HG03045 (cell line): ENCODE data around the gene DRC3.
"Not testable (repeated sequence)": the region's sequence is repeated elsewhere in the genome, so short reads cannot be mapped to it uniquely, and the experiment has no call there.

ENCODE experiments used
- ATAC-seq: cut with Tn5 transposase; IDR thresholded peaks from one replicate; pipeline ENCODE4 v1.9.1; 2021; ENCODE audit warnings: mild to moderate bottlenecking, moderate library complexity; ENCODE audit not compliant: unreplicated experiment

Gene DRC3

GRCh38 chr17:17989618-17990017 lies 17.0 kb downstream of the DRC3 start:
- ATAC-seq: no peak

DNA sequence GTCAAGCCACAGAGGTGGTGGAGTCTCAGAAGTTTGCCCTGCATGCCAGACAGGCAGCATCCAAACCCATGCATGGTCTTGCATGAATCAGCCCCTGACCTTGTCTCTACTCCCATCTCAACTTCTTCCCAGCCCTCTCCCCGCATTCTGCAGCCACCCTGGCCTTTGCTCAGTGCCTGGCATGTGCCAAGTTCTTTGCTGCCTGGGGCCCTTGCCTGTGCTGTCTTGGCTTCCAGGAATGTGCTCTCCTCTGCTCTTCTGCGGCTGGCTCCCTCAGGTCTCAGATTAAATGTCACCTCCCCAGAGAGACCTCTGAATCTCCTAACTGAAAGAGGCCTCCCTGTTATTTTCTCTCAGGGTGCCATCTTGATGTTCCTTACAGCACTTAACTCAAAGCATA lies 17.6 kb downstream of the DRC3 start:
- ATAC-seq: no peak

DNA sequence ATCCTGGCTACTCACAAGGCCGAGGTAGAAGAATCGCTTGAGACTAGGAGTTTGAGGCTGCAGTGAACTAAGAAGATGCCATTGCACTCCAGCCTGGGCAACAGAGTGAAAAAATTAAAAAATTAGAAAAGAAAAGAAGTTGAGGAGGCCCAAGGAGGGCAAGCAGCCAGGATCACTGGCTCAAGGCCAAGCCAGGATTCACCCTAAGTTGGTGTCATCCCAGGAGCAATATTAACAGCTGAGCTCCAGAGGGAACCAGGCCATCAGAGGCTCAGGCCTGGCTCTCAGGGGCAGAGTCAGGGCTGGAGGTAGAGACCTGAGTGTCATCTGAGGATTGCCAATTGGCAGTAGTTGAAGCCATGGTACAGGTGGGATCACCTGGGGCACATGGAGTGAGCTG lies 20.7 kb downstream of the DRC3 start:
- no peak for ATAC-seq

DNA sequence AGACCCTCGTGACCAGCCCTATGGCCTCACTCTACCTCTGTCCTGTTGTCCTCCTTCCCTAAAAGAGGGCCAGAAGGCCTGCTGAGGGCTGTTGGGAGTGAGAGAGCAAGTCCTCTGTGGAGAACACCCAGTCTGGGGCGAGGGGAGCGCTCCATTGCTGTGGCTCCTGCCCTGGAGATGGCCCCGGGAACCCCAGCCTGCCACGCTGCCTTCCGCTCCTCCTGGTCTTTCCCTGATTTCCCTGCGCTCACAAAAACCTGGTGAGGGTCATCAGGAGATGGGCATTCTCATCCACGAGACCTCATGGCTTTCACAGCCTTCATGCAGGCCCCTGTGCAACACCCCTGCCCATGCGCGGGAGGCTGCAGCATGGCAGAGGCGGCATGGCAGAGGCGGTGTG lies 21.2 kb downstream of the DRC3 start:
- no peak for ATAC-seq

- ATAC-seq: no peak
Observed at GRCh38 chr17:17994271-17995069, 21.8 kb downstream of the DRC3 start.

DNA sequence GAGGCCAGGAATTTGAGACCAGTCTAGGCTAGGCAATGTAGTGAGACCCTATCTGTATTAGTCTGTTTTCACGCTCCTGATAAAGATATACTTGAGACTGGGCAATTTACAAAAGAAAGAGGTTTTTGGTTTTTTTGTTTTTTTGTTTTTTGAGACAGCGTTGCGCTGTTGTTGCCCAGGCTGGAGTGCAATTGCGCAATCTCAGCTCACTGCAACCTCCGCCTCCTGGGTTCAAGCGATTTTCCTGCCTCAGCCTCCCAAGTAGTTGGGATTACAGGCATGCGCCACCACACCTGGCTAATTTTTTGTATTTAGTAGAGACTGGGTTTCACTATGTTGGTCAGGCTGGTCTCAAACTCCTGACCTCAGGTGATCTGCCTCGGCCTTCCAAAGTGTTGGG lies 23.2 kb downstream of the DRC3 start:
- not testable (repeated sequence) for ATAC-seq

- no peak for ATAC-seq
Observed at GRCh38 chr17:17998934-17999333, 26.3 kb downstream of the DRC3 start.

DNA sequence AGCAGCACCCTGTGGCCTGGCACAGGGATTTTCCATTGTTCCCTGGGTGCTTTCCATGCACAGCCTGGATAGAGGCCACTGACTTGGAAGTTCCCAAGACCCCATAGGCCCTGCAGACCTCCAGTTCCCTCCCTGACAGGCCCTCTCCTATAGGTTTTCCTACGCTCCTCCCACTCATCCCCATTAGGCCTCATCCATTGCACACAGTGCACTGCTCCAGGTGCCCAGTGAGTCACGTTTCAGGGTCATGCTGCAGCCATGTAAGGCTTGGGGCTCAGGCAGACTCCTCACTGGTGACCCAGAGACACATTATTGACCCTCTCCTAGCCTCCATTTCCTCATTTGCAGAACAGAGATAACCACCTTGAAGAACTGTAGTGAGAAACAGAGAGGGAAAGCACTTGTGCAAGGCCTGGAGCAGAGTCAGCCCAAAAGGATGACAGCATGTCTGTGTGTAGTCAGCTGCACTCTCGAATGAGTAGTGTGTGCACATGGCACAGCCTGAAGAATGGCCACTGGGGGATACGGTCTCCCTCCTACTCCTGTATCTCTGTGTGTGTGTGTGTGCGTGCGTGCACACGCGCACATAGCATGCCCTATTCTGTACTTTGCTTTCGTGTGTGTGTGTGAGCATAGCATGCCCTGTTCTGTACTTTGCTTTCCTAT lies 26.8 kb downstream of the DRC3 start:
- ATAC-seq: no peak

DNA sequence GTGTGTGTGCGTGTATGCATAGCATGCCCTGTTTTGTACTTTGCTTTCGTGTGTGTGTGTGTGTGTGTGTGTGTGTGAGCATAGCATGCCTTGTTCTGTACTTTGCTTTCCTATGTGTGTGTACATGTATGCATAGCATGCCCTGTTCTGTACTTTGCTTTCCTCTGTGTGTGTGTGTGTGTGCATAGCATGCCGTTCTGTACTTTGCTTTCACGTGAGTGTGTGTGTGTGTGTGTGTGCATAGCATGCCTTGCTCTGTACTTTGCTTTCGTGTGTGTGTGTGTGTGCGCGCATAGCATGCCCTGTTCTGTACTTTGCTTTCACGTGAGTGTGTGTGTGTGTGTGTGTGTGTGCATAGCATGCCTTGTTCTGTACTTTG lies 27.4 kb downstream of the DRC3 start:
- no peak for ATAC-seq

DNA sequence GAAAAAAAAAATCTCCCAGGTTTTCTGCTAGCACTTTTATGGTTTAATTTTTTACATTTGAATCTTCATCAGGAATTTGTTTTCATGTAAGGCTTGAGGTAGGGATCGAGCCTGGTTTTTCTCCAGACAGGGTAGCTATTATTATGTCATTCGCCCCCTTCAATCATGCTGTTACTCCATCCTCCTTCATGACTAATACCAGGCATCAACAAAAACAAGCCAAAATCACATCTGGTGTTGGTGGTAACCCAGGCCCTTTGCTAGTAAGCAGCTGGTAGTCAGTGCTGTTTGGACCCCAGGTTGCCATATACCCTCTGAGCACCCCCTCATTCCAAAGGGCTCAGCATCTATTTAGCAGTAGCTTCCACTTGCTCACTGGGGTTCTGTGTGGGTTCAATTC lies 29.5 kb downstream of the DRC3 start:
- ATAC-seq: no peak

DNA sequence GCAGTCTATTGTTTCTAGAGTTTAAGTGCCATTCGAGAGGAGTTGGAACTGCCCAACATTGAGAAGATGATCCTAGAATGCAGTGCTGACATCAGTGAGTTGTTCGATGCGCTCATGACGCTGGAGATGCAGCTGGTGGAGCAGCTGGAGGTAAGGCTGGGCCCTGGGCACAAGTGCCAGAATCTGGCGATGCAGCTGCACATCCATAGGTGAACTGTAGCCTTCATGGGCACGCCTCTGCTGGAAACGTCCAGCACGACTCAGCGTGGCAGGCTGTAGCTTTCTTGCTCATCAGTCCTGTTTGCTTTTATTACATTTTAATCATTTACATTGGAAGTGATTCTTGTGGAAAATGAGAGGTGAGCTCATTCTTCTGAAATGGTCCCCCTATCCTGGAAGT lies 31.7 kb downstream of the DRC3 start:
- no peak for ATAC-seq

- no peak for ATAC-seq
Observed at GRCh38 chr17:18004884-18005305, 32.2 kb downstream of the DRC3 start.

GRCh38 chr17:18005496-18005895 lies 32.8 kb downstream of the DRC3 start:
- no peak for ATAC-seq

DNA sequence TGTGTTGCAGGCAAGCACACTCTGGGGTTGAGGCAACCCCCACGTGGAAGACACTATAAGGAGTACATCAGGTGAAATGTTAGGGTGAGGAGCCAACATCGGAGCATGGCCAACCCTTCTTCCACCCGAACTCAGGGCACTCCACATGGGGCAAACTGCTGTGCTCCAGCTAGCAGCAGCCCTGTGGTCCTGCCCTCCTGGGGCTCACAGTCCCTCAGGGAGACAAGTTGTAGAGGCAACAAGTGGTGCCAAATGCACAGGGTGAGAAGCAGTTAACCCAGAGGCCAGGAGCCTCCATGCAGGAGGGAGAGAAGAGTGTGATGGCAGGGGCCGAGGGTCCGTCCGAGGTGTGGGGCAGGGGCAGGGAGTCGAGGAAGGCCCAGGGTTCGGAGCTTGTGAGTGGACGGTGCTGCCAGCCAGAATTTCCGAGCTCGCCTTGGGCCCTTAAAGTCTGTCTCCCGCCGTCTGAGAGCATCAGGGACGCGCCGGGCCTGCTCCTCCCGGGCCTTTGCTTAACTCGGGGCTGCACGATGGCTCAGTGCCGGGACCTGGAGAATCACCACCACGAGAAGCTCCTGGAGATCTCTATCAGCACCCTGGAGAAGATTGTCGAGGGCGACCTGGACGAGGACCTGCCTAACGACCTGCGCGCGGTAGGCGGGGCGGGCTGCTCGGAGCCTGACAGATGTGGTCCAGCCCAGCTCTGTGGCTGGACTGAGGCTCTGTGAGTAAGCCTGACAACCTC lies 34.0 kb downstream of the DRC3 start:
- no peak for ATAC-seq

DNA sequence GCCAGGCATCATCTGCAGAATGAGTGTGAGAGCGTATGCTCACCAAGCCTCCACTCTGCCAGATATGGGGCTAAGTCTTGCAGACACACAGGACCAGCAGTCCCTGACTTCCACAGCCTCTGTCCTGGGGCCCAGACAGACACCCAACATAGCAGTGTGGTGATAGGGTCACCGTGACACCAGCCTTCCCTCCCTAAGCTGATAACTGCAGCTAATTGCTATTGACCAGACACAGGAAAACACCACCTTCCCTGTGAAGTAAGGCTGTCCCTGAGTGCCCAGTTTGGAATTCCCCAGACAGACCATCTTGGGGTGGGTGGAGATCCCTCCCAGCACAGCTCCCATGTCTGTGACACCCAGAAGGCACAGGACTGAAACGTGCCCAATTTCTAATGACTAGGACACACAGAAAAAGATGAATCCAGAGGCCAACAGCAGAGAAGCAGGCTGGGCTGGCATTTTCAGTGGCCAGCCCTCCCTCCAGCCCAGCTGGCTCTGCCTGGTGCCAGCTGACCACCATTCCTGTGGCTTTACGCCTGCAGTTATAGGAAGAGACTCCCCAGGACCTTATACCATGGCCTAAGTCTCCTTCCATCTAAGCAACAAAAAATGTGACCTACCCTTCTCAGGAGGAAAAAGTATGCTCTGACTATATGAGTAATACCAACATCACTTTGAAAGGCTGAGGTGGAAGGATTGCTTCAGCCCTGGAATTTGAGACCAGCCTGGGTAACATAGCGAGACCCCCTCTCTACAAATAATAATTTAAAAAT lies 36.0 kb downstream of the DRC3 start:
- ATAC-seq: no peak

DNA sequence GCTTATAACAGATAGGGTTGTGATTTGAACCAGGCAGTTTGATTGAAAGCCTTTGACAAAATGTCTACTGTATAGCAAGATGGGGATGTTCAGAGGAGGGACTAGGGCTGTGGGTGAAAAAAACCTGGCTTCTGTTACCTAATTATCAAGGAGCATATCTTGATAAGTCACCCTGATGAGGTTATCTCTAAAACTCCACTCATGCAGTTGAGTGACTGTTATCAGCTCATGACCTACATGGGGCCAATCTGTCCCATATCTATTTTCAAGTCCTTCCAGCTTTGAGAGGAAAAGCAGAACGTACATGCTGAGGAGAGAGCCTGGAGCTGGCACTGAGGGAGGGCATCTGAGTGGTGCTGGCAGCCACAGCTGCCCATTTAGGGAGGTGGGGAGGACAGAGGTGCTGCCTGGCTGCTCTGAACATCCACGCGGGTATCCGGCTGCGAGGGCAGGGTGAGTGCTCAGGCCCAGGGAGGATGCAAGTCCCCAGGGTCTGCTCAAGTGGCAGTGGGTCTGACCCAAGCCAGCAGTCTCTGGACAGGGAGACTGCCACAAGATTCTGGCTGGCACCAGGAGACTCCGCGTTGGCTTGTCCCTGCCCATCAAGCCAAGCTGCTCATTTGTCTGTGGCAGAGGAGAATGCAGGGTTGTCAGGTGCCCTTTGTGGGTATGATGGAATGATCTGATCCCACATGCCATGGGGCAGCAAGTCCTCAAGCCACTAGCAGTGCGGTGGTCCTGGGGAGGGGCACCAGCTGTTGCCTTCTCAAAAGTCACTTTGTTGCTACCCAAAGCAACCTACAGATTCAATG lies 37.2 kb downstream of the DRC3 start:
- ATAC-seq: no peak

DNA sequence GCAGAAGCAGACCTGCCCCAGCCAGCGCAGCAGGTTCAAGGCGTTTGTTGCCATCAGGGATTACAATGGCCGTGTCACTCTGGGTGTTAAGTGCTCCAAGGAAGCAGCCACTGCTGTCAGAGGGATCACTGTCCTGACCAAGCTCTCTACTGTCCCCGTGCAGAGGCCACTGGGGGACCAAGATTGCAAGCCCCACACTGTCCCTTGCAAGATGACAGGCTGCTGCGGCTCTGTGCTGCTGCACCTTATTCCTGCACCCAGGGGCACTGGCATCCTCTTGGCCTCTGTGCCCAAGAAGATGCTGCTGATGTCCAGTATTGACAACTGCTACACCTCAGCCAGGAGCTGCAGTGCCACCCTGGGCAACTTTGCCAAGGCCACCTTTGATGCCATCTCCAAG lies 38.6 kb downstream of the DRC3 start:
- no peak for ATAC-seq

DNA sequence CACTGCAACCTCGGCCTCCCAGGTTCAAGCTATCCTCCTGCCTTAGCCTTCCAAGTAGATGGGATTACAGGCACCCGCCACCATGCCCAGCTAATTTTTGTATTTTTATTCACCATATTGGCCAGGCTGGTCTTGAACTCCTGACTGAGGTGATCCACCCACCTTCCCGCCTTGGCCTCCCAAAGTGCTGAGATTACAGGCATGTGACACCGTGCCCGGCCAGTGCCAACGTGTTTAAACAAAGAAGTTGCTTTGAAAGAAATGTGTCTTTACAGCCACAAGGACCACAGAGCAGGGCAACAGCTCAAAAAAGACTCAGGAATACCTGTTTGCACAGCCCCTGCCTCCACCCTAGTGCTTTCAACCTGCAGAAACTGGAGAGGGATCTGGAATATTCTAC lies 41.3 kb downstream of the DRC3 start:
- no peak for ATAC-seq

DNA sequence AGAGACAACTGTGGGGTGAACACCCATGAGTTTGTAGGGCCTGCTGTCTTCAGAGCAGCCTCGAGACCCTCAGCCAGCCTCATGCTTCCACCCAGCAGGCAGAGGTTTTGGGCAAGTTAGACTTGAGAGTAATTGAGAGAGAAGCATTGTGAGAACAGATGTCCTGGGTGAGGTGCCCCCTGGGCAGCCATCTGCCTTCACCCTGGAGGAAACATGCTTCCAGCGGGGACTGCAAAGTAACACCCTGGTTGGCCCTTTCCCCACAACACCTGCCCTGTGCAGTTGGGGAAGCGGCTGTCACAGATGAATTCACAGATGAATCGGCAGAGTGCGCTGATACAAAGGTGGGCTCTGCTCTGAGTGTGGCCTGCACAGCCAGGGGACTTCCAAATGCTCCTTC lies 42.9 kb downstream of the DRC3 start:
- ATAC-seq: no peak

DNA sequence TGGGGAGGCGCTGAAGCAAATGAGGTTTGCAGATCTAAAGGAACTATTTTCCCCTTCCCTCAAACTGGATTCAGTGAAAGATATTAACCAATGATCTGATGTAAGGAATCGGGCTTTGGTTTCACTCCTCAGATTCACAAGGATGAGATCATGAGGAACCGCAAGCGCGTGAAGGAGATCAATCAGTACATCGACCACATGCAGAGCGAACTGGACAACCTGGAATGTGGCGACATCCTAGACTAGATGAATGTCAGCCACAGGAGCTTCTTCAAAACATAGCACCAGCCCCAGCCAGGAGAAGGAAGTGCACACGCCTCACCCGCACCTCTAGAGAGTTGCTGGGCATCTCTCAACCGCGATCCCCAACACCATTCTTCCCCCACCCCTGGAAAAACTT lies 43.8 kb downstream of the DRC3 start:
- ATAC-seq: no peak
